Activated CD4-positive, alpha-beta T cell treated with anti-CD3 and anti-CD28 coated beads for 36 hours (primary cell): Measurements from ENCODE around the gene FEM1B. TPM values are rescaled to one million over a fixed set of nuclear protein-coding genes. Genes with fewer than 3 reads are reported as not detected.
A peak's percentile ranks its signal among the peaks of the same experiment; 100 is the strongest.

Experiments
- ATAC-seq: fragments of 200-7000 bp; cut with Tn5 transposase; one replicate; pipeline ENCODE4 v1.10.0; 2021; ENCODE audit warnings: mild to moderate bottlenecking, moderate library complexity
- CTCF ChIA-PET: fragments of 350-600 bp; sonication (Branson Sonifier 250); formaldehyde crosslinking; loops from one replicate; lab custom pipeline; 2021; ENCODE audit warnings: antibody characterized with exemption; lab: Charles Lee
- POLR2A ChIA-PET: fragments of 350-600 bp; sonication (Branson Sonifier 250); formaldehyde crosslinking; loops from one replicate; lab custom pipeline; 2021; ENCODE audit warnings: antibody characterized with exemption, inconsistent platforms; lab: Charles Lee
- DNase-seq: peaks from one replicate; pipeline ENCODE4 v3.0.0-alpha.2; 2020
- H3K27ac Mint-ChIP-seq: one replicate; pipeline ENCODE4 v1.8.0; 2021; ENCODE audit warnings: mixed read lengths
- H3K27me3 Mint-ChIP-seq: one replicate; pipeline ENCODE4 v1.8.0; 2021; ENCODE audit warnings: mixed read lengths
- H3K36me3 Mint-ChIP-seq: one replicate; pipeline ENCODE4 v1.8.0; 2021; ENCODE audit warnings: low read depth, mixed read lengths
- H3K4me1 Mint-ChIP-seq: one replicate; pipeline ENCODE4 v1.8.0; 2021; ENCODE audit warnings: mixed read lengths
- H3K4me3 Mint-ChIP-seq: one replicate; pipeline ENCODE4 v1.8.0; 2021; ENCODE audit warnings: mild to moderate bottlenecking, moderate library complexity, mixed read lengths
- H3K9me3 Mint-ChIP-seq: one replicate; pipeline ENCODE4 v1.8.0; 2021; ENCODE audit warnings: low read depth, mixed read lengths
- intact Hi-C, 2 experiments: fragments of 100-400 bp; cut with DNase I in 1 of 2; cut with micrococcal nuclease in 1 of 2; formaldehyde crosslinking; loops; one replicate each; pipeline versions ENCODE4 v1.14.2 to v1.15.1; 2022 to 2024; cut with DNase I, micrococcal nuclease
- total RNA-seq, 2 experiments: library from RNA; stranded (reverse); gene quantifications; one replicate each; pipeline ENCODE4 v1.2.3, GENCODE V29; 2021

FEM1B gene
- total RNA-seq, 2 experiments from 2014 or later, result 41.1 to 50.0 TPM

DNA sequence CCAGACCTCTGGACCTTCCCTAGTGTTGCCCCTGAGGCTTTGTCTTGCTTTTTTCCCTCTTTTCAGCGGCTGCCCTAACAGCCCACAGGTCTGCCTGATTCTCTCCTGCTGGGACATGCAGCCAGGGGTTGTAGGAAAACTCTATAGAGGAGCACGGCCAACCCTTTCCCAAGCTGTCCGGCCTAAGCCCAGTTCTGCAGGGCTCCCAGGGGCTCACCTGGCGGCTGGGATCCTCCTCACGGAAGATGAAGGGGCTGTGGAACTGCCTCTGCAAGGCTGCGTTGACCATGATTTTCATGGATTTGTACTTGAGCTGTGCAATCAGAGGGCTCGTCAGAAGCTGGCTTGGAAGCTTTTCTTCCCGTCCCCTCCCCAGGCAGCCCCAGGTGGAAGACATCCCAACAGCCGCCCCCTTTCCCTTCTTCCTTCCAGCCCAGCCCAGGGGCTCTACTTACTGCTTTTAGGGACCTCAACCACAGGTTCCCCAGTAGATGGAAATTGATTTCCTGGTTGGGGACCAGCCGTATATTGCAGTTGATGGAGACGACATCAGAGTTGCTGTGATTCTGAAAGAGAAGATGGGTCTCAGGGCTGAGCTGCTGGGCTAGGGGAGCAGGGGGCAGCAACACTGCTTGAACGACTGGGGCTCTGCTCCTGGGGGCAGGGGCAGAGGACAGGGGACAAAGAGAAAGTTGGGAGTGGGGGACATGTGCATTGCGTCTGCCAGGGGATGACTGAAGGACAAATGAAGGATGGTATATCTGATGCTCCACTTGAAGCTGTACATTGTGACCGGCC is 29.8 kb downstream of the FEM1B start:
- no peaks in the 10 kb centered on the region for H3K27me3 Mint-ChIP-seq
- POLR2A ChIA-PET, result interaction anchor here (0.5 to 1.4 kb wide), 5 partner anchors 27 to 88 kb away, joined by 3 to 8 read pairs (median 4); partner anchors contain the start of gene FEM1B
- CTCF ChIA-PET, result interaction anchor here (0.6 to 4.6 kb wide), 30 partner anchors 9 to 1217 kb away, joined by 3 to 53 read pairs (median 5); partner anchors contain the start of gene FEM1B
- peaks cover 11% of the 10 kb centered on the region for H3K4me1 Mint-ChIP-seq
- no peak for ATAC-seq
- no peak overlapping the region for H3K4me3 Mint-ChIP-seq
- intact Hi-C loops, result loop anchor here in 1 of 2 experiments (5.0 kb wide), 2 partner anchors 60 to 245 kb away; no protein-coding TSS in a partner anchor
- H3K27ac Mint-ChIP-seq, result no peak overlapping the region
- no peaks in the 10 kb centered on the region for H3K9me3 Mint-ChIP-seq
- H3K36me3 Mint-ChIP-seq, result no peaks in the 10 kb centered on the region
- DNase-seq, result no peak

DNA sequence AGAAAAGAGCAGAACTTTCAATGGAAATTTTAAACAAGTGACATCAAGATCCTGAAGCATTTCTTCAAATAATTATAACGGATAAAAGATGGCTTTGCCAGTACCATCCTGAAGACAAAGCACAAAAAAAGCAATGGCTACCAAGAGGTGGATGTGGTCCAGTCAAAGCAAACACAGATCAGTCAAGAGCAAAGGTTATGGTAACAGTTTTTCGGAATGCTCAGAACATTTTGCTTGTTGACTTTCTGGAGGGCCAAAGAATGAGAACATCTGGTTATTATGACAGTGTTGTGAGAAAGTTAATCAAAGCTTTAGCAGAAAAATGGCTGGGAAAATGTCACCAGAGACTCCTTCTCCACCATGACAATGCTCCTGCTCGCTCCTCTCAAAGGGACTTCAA is 31.5 kb downstream of the FEM1B start:
- no peak for DNase-seq
- H3K27me3 Mint-ChIP-seq, result no peaks in the 10 kb centered on the region
- H3K4me1 Mint-ChIP-seq, result peaks cover 11% of the 10 kb centered on the region
- no peak overlapping the region for H3K4me3 Mint-ChIP-seq
- no peaks in the 10 kb centered on the region for H3K36me3 Mint-ChIP-seq
- H3K9me3 Mint-ChIP-seq, result no peaks in the 10 kb centered on the region
- no peak for ATAC-seq
- CTCF ChIA-PET, result no interaction called here
- POLR2A ChIA-PET, result no interaction called here
- H3K27ac Mint-ChIP-seq, result no peak overlapping the region
- intact Hi-C loops, result loop anchor here in 1 of 2 experiments (5.0 kb wide), 2 partner anchors 58 to 243 kb away; no protein-coding TSS in a partner anchor

GRCh38 chr15:68310178-68310803 is 32.7 kb downstream of the FEM1B start:
- Mint-ChIP-seq H3K27ac (no peak overlapping the region), H3K9me3 (no peaks in the 10 kb centered on the region), H3K4me3 (no peak overlapping the region), H3K4me1 (peaks cover 11% of the 10 kb centered on the region), H3K27me3 (no peaks in the 10 kb centered on the region), H3K36me3 (no peaks in the 10 kb centered on the region)
- POLR2A ChIA-PET, result no interaction called here
- DNase-seq (no peak), ATAC-seq (no peak)
- intact Hi-C loops, result no loop called here
- CTCF ChIA-PET, result interaction anchor here (0.7 to 1.3 kb wide), 2 partner anchors 10 to 53 kb away, joined by 3 to 5 read pairs; no protein-coding TSS in a partner anchor

DNA sequence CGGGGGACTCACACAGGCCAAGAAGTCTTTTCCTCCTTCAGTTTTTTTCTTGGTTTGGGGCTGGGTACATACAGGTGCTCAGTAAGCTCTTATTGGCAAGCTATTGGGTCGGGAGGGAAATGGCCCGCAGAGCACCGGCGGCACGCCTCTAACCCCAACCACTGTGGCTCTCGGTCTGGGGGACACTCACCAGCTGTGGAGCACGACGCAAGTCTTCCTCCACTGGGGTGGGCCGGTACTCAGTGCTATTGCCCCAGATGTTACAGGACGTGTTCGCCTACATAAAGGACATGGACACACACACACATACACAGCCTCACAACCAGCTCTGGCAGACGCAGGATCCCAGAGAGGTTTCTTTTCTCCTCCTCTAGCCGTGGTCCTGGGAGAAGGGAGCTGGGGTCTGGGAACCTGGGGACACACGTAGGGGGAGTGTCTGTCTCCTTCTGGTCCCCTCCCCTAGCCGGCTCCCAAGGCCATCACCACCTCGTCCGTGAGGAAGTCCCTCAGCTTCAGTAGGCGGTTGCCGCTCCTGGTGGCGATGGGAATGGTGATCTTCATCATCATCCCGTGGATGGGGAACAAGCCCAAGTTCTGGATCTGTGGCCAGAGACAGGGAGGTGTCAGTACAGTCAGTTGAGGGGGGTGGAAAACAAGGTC is 33.4 kb downstream of the FEM1B start:
- Mint-ChIP-seq H3K27ac (no peak overlapping the region), H3K36me3 (no peaks in the 10 kb centered on the region), H3K4me3 (no peak overlapping the region), H3K27me3 (no peaks in the 10 kb centered on the region), H3K9me3 (no peaks in the 10 kb centered on the region), H3K4me1 (peaks cover 11% of the 10 kb centered on the region)
- intact Hi-C loops, result no loop called here
- DNase-seq (no peak), ATAC-seq (no peak)
- ChIA-PET CTCF (interaction anchor here (0.7 to 1.3 kb wide), 4 partner anchors 11 to 79 kb away, joined by 3 to 5 read pairs (median 3); no protein-coding TSS in a partner anchor), POLR2A (no interaction called here)

GRCh38 chr15:68311464-68311835 is 33.9 kb downstream of the FEM1B start:
- H3K9me3 Mint-ChIP-seq, result no peaks in the 10 kb centered on the region
- H3K36me3 Mint-ChIP-seq, result no peaks in the 10 kb centered on the region

GRCh38 chr15:68311859-68312557 is 34.5 kb downstream of the FEM1B start:
- no peaks in the 10 kb centered on the region for H3K27me3 Mint-ChIP-seq
- peaks cover under 1% of the 10 kb centered on the region for H3K4me1 Mint-ChIP-seq
- DNase-seq (no peak), ATAC-seq (no peak)
- H3K4me3 Mint-ChIP-seq, result no peak overlapping the region
- intact Hi-C loops, result no loop called here
- CTCF ChIA-PET, result interaction anchor here (0.7 to 0.9 kb wide), 2 partner anchors 61 to 70 kb away, joined by 3 read pairs; no protein-coding TSS in a partner anchor
- H3K36me3 Mint-ChIP-seq, result no peaks in the 10 kb centered on the region
- no peak overlapping the region for H3K27ac Mint-ChIP-seq
- no peaks in the 10 kb centered on the region for H3K9me3 Mint-ChIP-seq
- POLR2A ChIA-PET, result no interaction called here

More at GRCh38 chr15:68311464-68311835, 33.9 kb downstream of the FEM1B start:
- ChIA-PET POLR2A (no interaction called here), CTCF (interaction anchor here (0.7 kb wide), 2 partner anchors 61 to 79 kb away, joined by 3 read pairs; no protein-coding TSS in a partner anchor)
- Mint-ChIP-seq H3K27me3 (no peaks in the 10 kb centered on the region), H3K4me3 (no peak overlapping the region), H3K4me1 (peaks cover 6% of the 10 kb centered on the region), H3K27ac (no peak overlapping the region)
- ATAC-seq (no peak), DNase-seq (no peak)
- intact Hi-C loops, result no loop called here

DNA sequence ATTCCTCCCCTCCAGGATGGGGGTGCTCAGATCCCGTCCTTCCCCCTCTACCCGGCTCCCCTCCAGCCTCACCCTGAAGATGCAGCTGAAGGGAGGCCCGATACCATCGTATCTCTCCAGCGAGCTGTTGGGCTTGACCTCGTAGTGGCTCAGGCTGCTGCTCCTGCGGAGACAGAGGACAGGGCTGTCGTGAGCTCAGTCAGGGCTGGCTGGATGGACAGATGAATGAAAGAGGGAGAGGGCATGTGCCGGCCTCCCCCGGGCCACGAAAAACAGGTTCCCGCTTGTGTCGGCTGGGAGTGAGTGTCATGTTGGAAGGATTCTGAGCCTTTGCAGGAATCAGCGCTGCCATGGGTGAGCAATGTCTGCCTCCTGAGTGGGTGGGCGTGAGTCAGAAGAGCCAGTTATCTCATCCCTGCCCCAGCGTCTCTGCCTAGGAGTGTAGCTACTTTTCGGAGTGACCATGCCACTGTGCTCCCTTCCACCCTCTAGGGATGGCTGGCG is 35.2 kb downstream of the FEM1B start:
- Mint-ChIP-seq H3K9me3 (no peaks in the 10 kb centered on the region), H3K27me3 (no peaks in the 10 kb centered on the region), H3K4me1 (no peaks in the 10 kb centered on the region), H3K36me3 (no peaks in the 10 kb centered on the region), H3K4me3 (no peak overlapping the region), H3K27ac (no peak overlapping the region)
- peak; percentile 12 for DNase-seq
- ChIA-PET POLR2A (no interaction called here), CTCF (interaction anchor here (0.5 to 0.9 kb wide), 2 partner anchors 69 to 229 kb away, joined by 3 to 4 read pairs; no protein-coding TSS in a partner anchor)
- intact Hi-C loops, result no loop called here
- ATAC-seq, result no peak

GRCh38 chr15:68313501-68314410 is 36.2 kb downstream of the FEM1B start:
- no peak overlapping the region for H3K4me3 Mint-ChIP-seq
- no peaks in the 10 kb centered on the region for H3K36me3 Mint-ChIP-seq
- ChIA-PET CTCF (interaction anchor here (0.6 to 0.7 kb wide), 2 partner anchors 12 to 350 kb away, joined by 3 read pairs; no protein-coding TSS in a partner anchor), POLR2A (no interaction called here)
- no peaks in the 10 kb centered on the region for H3K4me1 Mint-ChIP-seq
- H3K9me3 Mint-ChIP-seq, result no peaks in the 10 kb centered on the region
- no peak for ATAC-seq
- no peak overlapping the region for H3K27ac Mint-ChIP-seq
- DNase-seq, result peak; percentile 2
- intact Hi-C loops, result no loop called here
- H3K27me3 Mint-ChIP-seq, result no peaks in the 10 kb centered on the region

DNA sequence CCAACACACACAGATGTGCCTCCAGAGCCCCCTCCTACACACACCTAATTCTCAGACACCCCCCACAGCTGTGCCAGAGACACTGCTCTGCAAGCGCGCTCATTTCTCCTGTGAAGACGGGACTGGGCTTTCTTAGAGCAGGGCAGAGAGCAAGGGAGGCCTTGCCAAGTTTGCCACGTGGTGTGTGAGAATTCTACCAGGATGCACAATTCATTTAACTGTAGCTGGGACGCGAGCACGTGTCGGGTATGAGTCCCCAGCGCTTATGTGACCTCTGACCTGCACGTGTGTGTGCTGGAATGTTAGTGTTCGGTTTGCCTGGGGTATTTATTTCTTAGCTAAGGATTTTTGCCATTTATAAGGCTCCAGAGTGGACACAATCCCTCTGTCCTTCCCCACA is 37.0 kb downstream of the FEM1B start:
- Mint-ChIP-seq H3K9me3 (no peaks in the 10 kb centered on the region), H3K27me3 (no peaks in the 10 kb centered on the region), H3K4me1 (no peaks in the 10 kb centered on the region), H3K4me3 (no peak overlapping the region), H3K36me3 (no peaks in the 10 kb centered on the region), H3K27ac (no peak overlapping the region)
- CTCF ChIA-PET, result interaction anchor here (1.4 kb wide), 1 partner anchor 14 kb away, joined by 4 read pairs; no protein-coding TSS in a partner anchor
- DNase-seq (no peak), ATAC-seq (no peak)
- POLR2A ChIA-PET, result no interaction called here
- intact Hi-C loops, result no loop called here

- CTCF ChIA-PET, result interaction anchor here (1.4 kb wide), 1 partner anchor 13 kb away, joined by 4 read pairs; no protein-coding TSS in a partner anchor
- no peak for ATAC-seq
Measured at GRCh38 chr15:68315035-68315434, 37.5 kb downstream of the FEM1B start.

More at GRCh38 chr15:68315035-68315434, 37.5 kb downstream of the FEM1B start:
- Mint-ChIP-seq H3K27me3 (no peaks in the 10 kb centered on the region), H3K9me3 (no peaks in the 10 kb centered on the region), H3K36me3 (no peaks in the 10 kb centered on the region), H3K27ac (no peak overlapping the region), H3K4me3 (no peak overlapping the region), H3K4me1 (no peaks in the 10 kb centered on the region)
- DNase-seq, result no peak
- intact Hi-C loops, result no loop called here
- POLR2A ChIA-PET, result no interaction called here
